ENCODE measurements around the gene MLF2. TPM values are rescaled to one million over a fixed set of nuclear protein-coding genes. Genes with fewer than 3 reads are reported as not detected.

Gene MLF2
- total RNA-seq, 1 experiment from 2014 or later: 244 TPM

DNA sequence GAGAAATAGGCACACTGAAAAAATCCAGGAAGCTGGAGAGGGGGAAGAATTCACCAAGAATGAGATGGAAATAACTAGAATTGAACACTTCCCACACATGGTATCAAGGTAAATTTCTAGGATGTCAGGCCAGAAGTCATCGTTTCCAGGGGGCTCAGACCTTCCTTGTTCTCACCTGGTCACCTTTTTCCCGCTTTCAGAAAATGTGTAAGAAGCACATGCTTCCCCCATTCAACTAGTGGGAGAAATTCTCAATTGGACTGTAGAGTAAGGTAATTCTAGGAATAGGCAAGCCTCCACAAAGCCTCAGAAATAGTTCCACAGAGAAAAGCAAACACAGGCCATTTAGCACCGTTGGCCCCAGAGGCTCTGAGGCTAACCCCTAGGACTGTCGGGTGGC, 10.4 kb upstream of the MLF2 start:
- H3K27me3 Mint-ChIP-seq (ENCODE audit: low read depth): peaks cover 3% of the 10 kb centered on the region
- H3K4me3 Mint-ChIP-seq: peak overlapping the region; percentile 17 to 69; a peak in 2 of 5 replicates
- Histone ChIP-seq H3K4me2 (ENCODE audit: insufficient read depth, insufficient read length, low read length) (peak overlapping the region; percentile 8), H3K27me3 (ENCODE audit: insufficient read depth, low read length) (no peaks in the 10 kb centered on the region), H2BK20ac (ENCODE audit: low read depth, low read length, poor library complexity, severe bottlenecking) (no peak overlapping the region), H3K23me2 (ENCODE audit: insufficient read length, low read depth, low read length, poor library complexity, severe bottlenecking) (peaks cover 22% of the 10 kb centered on the region), H4K91ac (ENCODE audit: insufficient read length, low read depth, low read length) (no peak overlapping the region), H3K27ac (ENCODE audit: insufficient read length, low read depth, low read length) (no peak overlapping the region), H2BK5ac (ENCODE audit: insufficient read length, low read length) (no peak overlapping the region), H3K23ac (ENCODE audit: insufficient read length, low read depth, low read length) (no peak overlapping the region), H3K79me2 (ENCODE audit: insufficient read depth, low read length) (peaks cover 9% of the 10 kb centered on the region; the same call in 1 of the 2 replicates), H2BK15ac (ENCODE audit: low read depth, low read length) (no peak overlapping the region), H4K8ac (replicated peaks; ENCODE audit: insufficient read length, low read depth, low read length) (no peak overlapping the region), H3T11ph (ENCODE audit: low read length) (peak overlapping the region; percentile 81), H2AFZ (ENCODE audit: low read length) (no peak overlapping the region), H3K18ac (ENCODE audit: insufficient read length, low read depth, low read length) (peak overlapping the region; percentile 85), H3K9ac (ENCODE audit: extremely low read depth, insufficient read length, low read length) (no peak overlapping the region), H2BK120ac (ENCODE audit: low read depth, low read length, poor library complexity, severe bottlenecking) (peak overlapping the region; percentile 41), H3K14ac (ENCODE audit: insufficient read depth, low read length) (peak overlapping the region; percentile 24), H3K79me1 (ENCODE audit: insufficient read depth, low read depth, low read length, poor library complexity, severe bottlenecking) (no peaks in the 10 kb centered on the region), H4K5ac (ENCODE audit: insufficient read length, low read depth, low read length) (no peak overlapping the region), H4K20me1 (ENCODE audit: control insufficient read depth, insufficient read depth, insufficient read length) (no peaks in the 10 kb centered on the region), H3K4ac (ENCODE audit: low read depth, low read length) (no peak overlapping the region; the same call in 1 of the 2 replicates), H2BK12ac (ENCODE audit: insufficient read length, low read depth, low read length) (peak overlapping the region; percentile 16), H3K56ac (ENCODE audit: insufficient read length, low read depth, low read length) (no peak overlapping the region), H3K9me3 (ENCODE audit: control insufficient read depth, low read depth, low read length) (no peaks in the 10 kb centered on the region), H2AK5ac (ENCODE audit: insufficient read length, low read length) (peak overlapping the region; percentile 31), H3K4me1 (ENCODE audit: insufficient read depth, low read length) (peaks cover 8% of the 10 kb centered on the region)
- TF ChIP-seq, protein P1, sequence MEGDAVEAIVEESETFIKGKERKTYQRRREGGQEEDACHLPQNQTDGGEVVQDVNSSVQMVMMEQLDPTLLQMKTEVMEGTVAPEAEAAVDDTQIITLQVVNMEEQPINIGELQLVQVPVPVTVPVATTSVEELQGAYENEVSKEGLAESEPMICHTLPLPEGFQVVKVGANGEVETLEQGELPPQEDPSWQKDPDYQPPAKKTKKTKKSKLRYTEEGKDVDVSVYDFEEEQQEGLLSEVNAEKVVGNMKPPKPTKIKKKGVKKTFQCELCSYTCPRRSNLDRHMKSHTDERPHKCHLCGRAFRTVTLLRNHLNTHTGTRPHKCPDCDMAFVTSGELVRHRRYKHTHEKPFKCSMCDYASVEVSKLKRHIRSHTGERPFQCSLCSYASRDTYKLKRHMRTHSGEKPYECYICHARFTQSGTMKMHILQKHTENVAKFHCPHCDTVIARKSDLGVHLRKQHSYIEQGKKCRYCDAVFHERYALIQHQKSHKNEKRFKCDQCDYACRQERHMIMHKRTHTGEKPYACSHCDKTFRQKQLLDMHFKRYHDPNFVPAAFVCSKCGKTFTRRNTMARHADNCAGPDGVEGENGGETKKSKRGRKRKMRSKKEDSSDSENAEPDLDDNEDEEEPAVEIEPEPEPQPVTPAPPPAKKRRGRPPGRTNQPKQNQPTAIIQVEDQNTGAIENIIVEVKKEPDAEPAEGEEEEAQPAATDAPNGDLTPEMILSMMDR (conservative IDR thresholded peaks at IDR 0.05): no peak
- WGBS (ENCODE audit: extremely low coverage, insufficient read length, low lambda C conversion rate): no CpG with 5 or more reads among the region's 4 CpGs
- H3K27ac Mint-ChIP-seq: peak overlapping the region in 2 of 3 experiments; percentile 92 to 93; a peak in 6 of 7 replicates
- peaks cover 46 to 61% of the 10 kb centered on the region in 2 experiments for H3K4me1 Mint-ChIP-seq
- peaks cover 2 to 5% (median 4%) of the 10 kb centered on the region in 3 experiments; a peak in 5 of 7 replicates for H3K36me3 Mint-ChIP-seq (ENCODE audit: insufficient read depth in 1 of 3, low read depth in 3 of 3)
- DNase-seq: no peak
- H3K9me3 Mint-ChIP-seq: no peaks in the 10 kb centered on the region

All from H9 (cell line).